Lower leg skin (tissue), 3 donors: ENCODE measurements around the gene ETS1.

Source experiments
- POLR2A ChIP-seq, 2 donors: fragments of 450-650 bp; IDR thresholded peaks; one replicate each; pipeline ENCODE4 v1.6.1; 2016 to 2017; ENCODE audit warnings: antibody characterized with exemption in 2 of 2, mild to moderate bottlenecking in 1 of 2, moderate library complexity in 1 of 2
- TF ChIP-seq, protein P1 (sequence below), 3 donors: fragments of 450-650 bp; IDR thresholded peaks; one replicate each; pipeline ENCODE4 v1.5.1; 2016; ENCODE audit warnings: antibody characterized with exemption in 3 of 3, mild to moderate bottlenecking in 3 of 3, moderate library complexity in 2 of 3

DNA sequence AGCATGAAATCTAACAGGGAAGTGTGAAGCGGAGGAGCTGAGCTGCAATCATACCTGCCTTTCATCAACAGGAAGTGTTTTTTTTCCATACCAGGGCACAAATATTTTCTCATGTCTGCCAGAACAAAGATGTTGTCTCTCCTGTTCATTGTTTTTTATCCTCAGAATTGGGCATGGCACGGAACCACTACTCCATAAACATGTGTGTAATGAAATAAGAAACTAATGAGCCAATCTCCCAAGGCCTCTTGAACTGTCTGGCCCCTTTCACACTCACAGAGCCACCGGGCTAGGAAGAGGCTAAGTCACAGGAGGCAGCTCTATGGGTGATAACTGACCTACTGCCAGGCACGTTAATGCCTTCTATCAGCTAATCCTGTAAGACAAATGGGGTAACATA, 124.4 kb downstream of the ETS1 start:
- TF ChIP-seq POLR2A (IDR thresholded peaks at IDR 0.05) = no peak
- TF ChIP-seq, protein P1, sequence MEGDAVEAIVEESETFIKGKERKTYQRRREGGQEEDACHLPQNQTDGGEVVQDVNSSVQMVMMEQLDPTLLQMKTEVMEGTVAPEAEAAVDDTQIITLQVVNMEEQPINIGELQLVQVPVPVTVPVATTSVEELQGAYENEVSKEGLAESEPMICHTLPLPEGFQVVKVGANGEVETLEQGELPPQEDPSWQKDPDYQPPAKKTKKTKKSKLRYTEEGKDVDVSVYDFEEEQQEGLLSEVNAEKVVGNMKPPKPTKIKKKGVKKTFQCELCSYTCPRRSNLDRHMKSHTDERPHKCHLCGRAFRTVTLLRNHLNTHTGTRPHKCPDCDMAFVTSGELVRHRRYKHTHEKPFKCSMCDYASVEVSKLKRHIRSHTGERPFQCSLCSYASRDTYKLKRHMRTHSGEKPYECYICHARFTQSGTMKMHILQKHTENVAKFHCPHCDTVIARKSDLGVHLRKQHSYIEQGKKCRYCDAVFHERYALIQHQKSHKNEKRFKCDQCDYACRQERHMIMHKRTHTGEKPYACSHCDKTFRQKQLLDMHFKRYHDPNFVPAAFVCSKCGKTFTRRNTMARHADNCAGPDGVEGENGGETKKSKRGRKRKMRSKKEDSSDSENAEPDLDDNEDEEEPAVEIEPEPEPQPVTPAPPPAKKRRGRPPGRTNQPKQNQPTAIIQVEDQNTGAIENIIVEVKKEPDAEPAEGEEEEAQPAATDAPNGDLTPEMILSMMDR (IDR thresholded peaks at IDR 0.05) = no peak
